Right lobe of liver (tissue), 4 donors: ENCODE measurements around the gene NEK10.

ENCODE experiments used
- POLR2A ChIP-seq: fragments of 450-650 bp; IDR thresholded peaks from one replicate; pipeline ENCODE4 v1.6.1; 2017; ENCODE audit warnings: antibody characterized with exemption, mild to moderate bottlenecking
- TF ChIP-seq, protein P1 (sequence below), 4 donors: fragments of 200-600 bp in 3 of 4; fragments of 450-650 bp in 1 of 4; IDR thresholded peaks; one replicate each; pipeline versions ENCODE4 v1.5.1 to v1.8.0; 2016 to 2022; ENCODE audit warnings: antibody characterized with exemption in 4 of 4, mild to moderate bottlenecking in 2 of 4
- donor health status: DM: no; HTN: no; CAD: no.
- donor health status: DM: no; HTN: no; CAD: no.
- donor health status: DM: no; HTN: yes; CAD: no.

- TF ChIP-seq, protein P1, sequence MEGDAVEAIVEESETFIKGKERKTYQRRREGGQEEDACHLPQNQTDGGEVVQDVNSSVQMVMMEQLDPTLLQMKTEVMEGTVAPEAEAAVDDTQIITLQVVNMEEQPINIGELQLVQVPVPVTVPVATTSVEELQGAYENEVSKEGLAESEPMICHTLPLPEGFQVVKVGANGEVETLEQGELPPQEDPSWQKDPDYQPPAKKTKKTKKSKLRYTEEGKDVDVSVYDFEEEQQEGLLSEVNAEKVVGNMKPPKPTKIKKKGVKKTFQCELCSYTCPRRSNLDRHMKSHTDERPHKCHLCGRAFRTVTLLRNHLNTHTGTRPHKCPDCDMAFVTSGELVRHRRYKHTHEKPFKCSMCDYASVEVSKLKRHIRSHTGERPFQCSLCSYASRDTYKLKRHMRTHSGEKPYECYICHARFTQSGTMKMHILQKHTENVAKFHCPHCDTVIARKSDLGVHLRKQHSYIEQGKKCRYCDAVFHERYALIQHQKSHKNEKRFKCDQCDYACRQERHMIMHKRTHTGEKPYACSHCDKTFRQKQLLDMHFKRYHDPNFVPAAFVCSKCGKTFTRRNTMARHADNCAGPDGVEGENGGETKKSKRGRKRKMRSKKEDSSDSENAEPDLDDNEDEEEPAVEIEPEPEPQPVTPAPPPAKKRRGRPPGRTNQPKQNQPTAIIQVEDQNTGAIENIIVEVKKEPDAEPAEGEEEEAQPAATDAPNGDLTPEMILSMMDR (IDR thresholded peaks at IDR 0.05): no peak
- TF ChIP-seq POLR2A: no peak
Measured at GRCh38 chr3:27202959-27203358, 166.2 kb downstream of the NEK10 start.
